AML-193 (cell line): ENCODE results near the gene ANP32B.

ENCODE experiments used
- DNase-seq, 2 experiments: peaks; one replicate each; lab custom pipeline; 2025; lab: John Stamatoyannopoulos, UW

The ANP32B gene

GRCh38 chr9:98031169-98031568 lies 48.0 kb downstream of the ANP32B start:
- no peak for DNase-seq

DNA sequence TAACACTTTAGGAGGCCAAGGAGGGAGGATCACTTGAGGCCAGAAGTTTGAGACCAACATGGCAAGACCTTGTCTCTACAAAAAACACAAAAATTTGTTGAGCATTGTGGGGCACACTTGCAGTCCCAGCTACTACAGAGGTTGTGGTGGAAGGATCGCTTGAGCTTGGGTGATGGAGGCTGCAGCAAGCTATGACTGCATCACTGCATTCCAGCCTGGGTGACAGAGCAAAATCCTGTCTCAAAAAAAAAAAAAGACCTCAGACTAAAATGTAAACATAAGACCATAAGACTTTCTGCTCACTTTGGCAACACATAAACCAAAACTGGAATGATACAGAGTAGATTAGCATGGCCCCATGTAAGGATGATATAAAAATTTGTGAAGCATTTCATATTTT lies 48.8 kb downstream of the ANP32B start:
- DNase-seq, result no peak

DNA sequence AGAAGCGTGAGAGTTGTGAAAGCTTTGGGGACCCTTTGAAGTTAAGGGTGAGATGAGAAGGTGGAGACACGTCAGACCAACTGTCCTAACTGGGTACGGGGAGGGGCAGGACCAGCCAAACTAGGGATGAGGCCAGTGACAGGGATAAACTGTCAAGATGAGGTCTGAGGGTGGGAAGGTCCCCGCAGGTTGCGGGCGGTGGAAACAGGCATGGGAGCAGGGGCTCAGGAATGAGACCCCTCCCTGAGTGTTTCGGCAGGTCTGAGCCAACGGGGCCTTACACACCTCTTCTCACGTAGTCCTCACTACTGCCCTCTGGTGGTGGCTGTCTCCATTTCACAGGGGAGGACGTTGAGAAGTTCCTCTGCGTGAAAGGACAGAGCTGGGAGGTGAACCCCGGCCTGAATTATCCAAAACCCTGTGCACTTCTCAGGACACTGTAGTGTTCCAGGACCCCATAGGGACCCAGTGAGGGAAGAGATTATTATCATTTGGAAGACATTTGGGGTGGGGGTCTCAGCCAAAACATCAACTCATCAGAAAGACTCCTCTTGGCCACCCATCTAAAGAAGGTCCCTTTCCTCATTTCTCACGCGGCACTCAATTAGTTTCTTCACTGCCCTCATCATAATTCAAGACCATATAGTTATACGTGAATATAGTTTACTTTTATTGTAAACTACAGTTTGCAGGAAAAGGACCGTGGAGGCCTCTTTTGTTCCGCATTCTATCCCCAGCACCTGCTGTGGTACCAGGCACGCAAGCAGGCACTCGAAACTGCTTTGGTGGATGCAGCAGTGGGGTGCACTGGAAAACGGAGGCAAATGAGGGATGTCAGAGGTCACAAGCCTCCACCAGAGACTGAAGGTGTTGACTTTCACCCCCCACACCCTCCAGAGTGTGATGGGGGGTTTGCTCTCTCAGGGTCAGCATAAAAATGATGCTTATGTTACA lies 51.7 kb downstream of the ANP32B start:
- peak; percentile 35 to 39 for DNase-seq

DNA sequence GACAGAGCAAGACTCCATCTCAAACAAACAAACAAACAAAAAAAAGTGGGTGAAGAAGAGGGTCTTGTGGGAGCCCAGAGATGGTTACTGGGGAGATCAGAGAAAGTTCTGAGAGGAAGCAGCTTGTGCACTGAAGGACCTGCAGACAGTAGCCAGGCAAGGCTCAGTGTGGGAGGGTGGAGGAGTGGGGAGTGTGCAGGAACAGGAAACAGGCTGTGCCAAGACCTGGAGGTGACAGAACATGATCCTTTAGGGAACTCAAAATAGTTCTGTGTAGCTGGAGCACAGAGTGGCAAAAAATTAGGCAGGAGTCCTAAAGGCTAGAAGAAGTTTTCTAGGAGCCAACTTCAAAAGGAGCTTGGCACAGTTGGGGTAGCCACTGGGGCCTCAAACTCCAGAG lies 54.2 kb downstream of the ANP32B start:
- peak; percentile 62 to 65 for DNase-seq

- no peak for DNase-seq
Observed at GRCh38 chr9:98038958-98039357, 55.8 kb downstream of the ANP32B start.

DNA sequence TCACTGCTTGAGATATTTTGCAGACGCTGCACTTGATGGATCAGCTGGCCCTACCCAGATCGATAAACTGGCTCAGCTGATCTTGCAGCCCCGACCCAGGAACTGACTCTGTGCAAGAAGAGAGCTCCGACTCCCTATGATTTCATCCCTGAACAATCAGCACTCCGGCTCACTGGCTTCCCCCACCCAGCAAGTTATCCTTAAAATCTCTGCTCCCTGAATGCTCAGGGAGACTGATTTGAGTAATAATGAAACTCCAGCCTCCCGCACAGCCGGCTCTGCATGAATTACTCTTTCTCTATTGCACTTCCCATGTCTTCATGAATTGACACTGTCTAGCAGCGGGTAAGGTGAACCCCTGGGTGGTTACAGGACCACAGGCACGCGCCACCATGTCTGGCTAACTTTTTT lies 56.5 kb downstream of the ANP32B start:
- DNase-seq, result no peak

DNA sequence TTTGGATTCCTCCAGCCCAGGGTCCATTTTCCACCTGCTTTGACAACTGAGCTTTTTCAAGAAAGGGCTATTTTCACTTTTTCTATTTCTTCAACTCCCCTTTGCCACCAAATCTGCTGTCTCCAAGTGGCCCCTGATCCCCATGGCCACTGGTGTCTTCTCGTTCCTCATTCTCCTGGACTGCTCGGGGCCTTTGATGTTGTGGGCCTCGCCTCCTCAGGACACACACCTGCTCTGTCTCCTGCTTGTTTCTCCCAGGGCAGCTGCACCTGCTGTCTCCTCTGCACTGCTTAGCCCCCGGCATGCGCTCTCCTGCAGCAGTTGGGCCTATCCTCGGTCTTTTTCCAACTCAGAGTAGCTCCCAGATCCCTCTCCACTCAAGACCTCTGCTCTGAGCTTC lies 57.1 kb downstream of the ANP32B start:
- DNase-seq, result no peak

GRCh38 chr9:98043915-98044314 lies 60.8 kb downstream of the ANP32B start:
- DNase-seq, result no peak

DNA sequence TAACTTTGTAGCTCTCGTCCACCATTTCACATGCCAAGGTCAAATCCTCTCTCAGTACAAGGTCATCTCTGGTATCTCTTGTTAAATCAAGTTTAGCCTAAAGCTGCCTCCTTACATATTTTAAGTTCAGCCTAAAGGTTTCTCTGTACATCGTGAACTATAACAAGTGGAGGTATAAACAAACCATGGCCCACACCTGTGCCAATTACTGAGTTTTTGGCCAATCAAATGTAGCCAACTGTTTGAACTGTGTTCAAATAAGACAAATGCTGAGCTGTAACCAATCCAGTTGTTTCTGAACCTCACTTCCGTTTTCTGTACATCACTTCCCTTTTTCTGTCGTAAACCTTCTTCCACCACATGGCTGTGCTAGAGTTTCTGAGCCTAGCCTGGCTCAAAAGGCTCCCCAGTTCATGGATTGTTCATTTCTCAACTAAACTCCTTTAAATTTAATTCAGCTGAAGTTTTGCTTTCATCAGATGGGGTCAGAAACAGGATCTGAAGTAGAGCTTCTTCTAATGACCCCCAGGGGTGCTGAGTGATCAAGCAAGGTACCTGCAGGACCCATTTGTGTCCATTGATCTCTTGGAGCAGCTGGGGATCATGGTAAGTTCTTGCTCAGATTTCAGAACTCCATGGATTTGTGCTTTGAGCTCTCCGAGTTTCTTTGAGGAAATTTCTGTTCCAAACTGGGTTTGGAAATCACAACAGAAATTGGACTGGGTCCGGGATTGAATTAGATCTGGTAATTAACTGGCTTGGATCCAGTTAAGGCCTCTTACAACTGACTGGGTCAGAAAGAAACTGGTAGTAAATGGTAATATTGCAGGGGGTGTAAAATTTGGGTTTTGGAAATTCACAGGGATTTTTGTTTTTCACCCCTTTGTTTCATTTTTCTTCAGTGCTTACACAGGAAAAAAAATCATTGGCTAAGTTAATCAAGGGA lies 62.4 kb downstream of the ANP32B start:
- DNase-seq, result peak; percentile 92 to 95

DNA sequence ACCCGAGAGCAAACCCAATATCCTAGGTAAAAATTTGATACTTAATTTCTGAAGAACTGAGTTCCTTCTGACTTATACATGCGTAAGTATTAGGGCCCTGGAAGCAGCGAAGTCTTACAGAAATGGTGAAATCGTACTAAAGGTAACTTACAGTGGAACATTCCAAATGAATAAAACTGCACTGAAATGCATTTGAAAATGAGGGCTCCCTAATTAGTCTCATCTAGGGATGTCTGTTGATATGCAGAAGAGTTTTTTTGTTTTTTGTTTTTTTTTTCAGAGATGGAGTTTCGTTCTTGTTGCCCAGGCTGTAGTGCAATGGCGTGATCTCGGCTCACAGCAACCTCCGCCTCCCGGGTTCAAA lies 63.0 kb downstream of the ANP32B start:
- DNase-seq, result no peak

DNA sequence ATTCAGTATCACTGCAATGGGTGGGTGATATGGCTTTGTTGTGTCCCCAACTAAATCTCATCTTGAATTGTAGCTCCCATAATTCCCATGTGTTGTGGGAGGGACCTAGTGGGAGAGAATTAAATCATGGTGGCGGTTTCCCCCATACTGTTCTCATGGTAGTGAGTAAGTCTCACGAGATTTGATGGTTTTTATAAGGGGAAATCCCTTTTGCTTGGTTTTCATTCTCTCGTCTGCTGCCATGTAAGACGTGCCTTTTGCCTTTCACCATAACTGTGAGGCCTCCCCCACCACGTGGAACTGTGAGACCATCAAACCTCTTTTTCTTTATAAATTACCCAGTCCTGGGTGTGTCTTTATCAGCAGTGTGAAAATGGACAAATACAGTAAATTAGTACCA lies 63.9 kb downstream of the ANP32B start:
- DNase-seq, result no peak

DNA sequence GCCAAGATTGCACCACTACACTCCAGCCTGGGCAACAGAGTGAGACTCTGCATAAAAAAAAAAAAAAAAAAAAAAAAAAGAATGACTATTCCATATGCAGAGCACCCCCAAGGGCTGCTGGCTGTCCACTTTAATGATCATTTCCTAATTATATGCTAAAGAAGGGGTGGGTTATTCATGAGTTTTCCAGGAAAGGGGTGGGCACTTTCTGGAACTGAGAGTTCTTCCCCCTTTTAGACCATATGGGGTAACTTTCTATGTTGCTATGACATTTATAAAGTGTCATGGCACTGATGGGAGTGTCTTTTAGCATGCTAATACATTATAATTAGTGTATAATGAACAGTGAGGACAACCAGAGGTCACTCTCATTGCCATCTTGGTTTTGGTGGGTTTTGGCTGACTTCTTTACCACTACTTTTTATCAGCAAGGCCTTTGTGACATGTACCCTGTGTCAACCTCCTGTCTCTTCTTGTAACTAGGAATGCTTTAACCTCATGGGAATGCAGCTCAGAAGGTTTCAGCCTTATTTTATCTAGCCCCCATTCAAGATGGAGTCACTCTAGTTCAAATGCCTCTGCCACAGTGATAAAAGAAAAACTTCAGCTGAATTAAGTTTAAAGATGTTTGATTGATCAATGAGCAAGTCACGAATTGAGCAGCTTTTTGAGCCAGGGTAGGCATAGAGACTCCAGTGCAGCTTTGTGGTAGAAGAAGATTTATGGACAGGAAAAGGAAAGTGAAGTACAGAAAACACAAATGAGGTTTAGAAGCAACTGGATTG lies 66.3 kb downstream of the ANP32B start:
- DNase-seq, result no peak

- DNase-seq, result no peak
Observed at GRCh38 chr9:98050351-98050750, 67.2 kb downstream of the ANP32B start.

DNA sequence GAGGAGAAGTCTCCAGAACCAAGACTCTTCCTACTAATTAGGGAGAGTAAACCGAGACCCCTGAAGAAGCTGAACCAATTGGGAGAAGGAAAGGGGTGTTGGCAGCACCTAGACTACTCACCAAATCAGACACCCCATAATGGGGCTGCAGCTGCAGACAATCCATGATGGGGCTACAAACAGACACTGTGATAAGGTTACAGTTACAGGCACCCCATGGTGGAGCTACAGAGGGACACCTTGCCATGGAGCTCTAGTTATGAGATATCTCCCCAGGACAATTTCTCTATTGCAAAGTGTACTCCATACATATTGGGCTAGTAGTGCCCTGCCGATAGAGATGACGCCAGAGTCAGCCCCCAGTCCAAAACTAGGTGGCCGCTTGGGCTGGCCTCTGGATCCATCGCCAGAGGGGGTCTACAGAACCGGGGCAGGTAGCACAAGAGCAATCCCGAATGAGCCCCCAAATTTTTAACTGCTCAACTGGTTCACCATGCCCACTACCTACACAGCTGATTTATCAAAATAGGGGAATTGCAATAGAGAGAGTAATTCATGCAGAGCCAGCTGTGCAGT lies 71.3 kb downstream of the ANP32B start:
- DNase-seq, result no peak

DNA sequence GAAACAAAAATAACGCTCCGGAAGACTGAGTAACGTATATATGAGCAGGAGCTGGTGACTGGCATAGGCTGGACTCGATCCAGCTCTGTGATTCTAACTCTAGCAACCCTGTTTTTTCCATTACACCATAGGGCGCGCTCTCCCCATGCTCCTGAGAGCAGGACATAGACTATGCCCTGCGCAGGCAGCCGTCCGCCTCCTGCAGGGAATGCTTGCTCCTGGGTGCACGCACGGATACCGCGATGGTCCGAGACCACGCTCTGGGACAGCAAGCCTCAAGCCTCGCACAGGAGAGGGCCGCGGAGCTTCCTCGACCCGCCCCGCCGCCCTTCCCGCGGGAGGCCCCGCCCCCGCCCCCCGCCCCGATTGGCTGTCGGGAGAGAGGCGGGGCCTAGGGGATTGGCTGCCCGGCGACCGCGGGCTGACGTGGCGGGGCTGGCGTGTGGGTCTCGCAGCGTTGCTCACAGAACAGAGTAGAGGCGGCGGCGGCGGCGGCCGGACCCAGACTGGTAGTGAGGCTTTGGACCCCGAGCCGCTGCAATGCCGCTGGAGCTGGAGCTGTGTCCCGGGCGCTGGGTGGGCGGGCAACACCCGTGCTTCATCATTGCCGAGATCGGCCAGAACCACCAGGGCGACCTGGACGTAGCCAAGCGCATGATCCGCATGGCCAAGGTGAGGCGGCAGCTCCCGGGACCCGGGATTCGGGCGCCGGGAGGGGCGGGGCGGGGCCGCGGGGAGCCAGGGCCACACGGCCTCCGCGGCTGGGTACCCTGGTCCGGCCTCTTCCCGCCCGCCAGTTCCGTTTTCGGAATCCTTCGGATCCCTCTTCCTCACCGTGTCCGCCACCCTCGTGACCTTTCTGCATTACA lies 73.4 kb downstream of the ANP32B start, which contains the start of gene NANS:
Gene NANS (plus strand): TSS at position 464 of the 869 bp plus-strand sequence. CDS start 77 bp downstream, at position 541.
- peak; percentile 84 to 86 for DNase-seq

DNA sequence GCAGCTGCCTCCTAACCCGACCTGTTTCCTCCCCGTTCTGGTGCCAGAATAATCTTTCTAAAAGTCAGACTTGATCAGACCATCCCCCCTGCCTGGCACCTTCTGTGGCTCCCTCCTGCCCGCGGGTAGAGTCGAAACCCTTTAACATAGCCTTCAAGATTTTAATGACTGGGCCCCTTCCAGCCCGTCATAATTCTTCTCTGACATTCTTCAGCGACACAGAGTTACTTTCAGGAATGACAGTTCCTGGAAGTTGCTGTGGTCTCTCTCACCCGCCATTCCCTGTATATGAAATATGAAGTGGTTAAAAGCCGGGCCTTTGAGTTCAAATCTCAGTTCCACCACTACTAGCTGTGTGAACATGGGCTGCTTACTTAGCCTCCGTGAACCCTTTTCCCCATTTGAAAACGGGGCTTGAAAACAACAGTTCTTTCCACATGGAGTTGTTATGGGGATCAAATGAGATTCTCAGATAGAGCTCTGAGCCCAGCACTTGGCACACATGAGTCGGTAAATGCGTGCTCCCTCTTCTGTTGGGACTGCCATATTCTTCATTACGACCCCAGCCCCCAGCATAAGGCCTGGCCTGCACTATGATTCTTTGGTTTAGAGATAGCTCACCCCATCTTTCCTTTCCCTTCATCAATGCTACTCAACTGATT lies 74.1 kb downstream of the ANP32B start:
- peak in 1 of 2 experiments; percentile 8 for DNase-seq

DNA sequence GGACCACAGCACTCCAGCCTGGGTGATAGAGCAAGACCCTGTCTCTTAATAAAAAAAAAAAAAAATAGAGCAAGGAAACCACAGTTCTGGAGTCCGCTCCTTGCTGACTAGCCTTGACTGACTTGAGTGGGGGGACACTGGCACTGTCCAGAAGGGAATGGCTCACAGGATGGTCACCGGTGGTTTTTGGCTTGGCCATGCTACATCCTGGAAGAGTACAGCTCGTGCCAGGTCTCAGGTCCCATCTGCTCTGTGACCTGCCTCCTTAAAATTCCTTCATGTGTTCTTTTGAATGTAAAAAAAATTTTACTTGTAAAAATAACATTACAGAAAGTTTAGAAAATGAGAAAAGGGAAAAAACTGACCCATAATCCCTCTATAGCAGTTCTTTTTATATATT lies 79.0 kb downstream of the ANP32B start:
- DNase-seq, result no peak

- no peak for DNase-seq
Observed at GRCh38 chr9:98064623-98065392, 81.7 kb downstream of the ANP32B start.
